AG04449 (cell line): ENCODE results near the gene WHAMM.
"Not testable (repeated sequence)": the region's sequence is repeated elsewhere in the genome, so short reads cannot be mapped to it uniquely, and the experiment has no call there.

Experiments used
- CTCF ChIA-PET: fragments of 350-600 bp; formaldehyde crosslinking; extraction: SDS; loops from one replicate; lab custom pipeline; 2021; ENCODE audit warnings: antibody characterized with exemption; lab: Yijun Ruan, JAX
- POLR2A ChIA-PET: fragments of 400-600, 350-600 bp; formaldehyde crosslinking; extraction: SDS; loops from one replicate; lab custom pipeline; 2020; ENCODE audit warnings: antibody characterized with exemption, inconsistent platforms; lab: Yijun Ruan, JAX
- DNase-seq: peaks from one replicate; pipeline ENCODE4 v3.0.0-alpha.2; 2010; ENCODE audit warnings: low read depth, low spot score
- H3K4me3 ChIP-seq: 2 replicates; pipeline ENCODE4 v1.5.1; 2011; ENCODE audit warnings: low read depth, mild to moderate bottlenecking, control low read depth, low read length
- CTCF ChIP-seq: IDR thresholded peaks from one replicate; pipeline ENCODE4 v1.5.1; 2011; ENCODE audit warnings: mild to moderate bottlenecking, moderate library complexity, low read length, control low read depth, inconsistent platforms; ENCODE audit not compliant: insufficient read depth; ENCODE audit errors: missing control alignments

Gene WHAMM

GRCh38 chr15:82820128-82820527 lies 10.7 kb downstream of the WHAMM start:
- TF ChIP-seq CTCF = no peak
- no peak overlapping the region for H3K4me3 ChIP-seq
- DNase-seq = no peak
- ChIA-PET POLR2A (no interaction called here), CTCF (no interaction called here)

DNA sequence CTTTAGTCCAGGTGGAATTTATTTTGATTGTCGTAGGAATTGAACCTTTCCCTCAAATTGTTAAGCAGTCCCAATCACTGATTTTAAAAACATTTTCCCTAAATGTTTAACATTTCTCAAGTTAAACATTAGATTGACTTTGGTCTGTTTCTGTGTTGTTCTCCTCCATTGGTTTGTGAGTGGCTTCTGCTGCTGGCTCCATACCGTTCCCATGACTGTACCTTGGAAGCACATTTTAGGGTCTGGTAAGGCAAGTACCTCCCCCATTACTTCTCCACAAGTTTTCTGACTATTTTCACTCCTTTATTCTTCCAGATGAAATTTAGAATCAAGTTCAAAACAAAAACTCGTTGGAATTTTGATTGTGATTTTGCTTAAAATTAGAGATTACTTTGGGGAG lies 12.0 kb downstream of the WHAMM start:
- POLR2A ChIA-PET, DNase-seq, CTCF ChIA-PET, H3K4me3 ChIP-seq: not testable (repeated sequence)

DNA sequence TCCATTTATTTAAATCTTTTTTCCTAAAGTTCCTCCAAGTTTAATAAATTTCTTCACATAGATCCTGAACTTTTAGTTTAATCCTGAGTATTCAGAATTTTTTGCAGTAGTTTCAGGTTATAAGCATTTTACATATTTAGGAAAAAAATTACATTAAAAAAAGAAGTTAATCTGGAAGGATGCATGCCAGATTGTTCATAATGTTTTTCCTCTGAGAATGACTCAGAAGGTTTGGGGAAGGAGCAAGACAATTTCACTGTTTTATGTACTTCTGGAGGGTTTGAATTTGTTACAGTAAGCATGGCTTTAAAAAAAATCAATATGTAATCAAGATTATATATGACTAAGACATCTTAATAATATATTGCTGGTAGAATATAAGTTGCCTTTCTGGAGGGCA lies 12.4 kb downstream of the WHAMM start:
- DNase-seq, CTCF ChIA-PET, H3K4me3 ChIP-seq, POLR2A ChIA-PET: not testable (repeated sequence)

GRCh38 chr15:82823049-82823448 lies 13.6 kb downstream of the WHAMM start:
- ChIA-PET CTCF (no interaction called here), POLR2A (no interaction called here)
- no peak overlapping the region for H3K4me3 ChIP-seq
- TF ChIP-seq CTCF = no peak
- DNase-seq = no peak

DNA sequence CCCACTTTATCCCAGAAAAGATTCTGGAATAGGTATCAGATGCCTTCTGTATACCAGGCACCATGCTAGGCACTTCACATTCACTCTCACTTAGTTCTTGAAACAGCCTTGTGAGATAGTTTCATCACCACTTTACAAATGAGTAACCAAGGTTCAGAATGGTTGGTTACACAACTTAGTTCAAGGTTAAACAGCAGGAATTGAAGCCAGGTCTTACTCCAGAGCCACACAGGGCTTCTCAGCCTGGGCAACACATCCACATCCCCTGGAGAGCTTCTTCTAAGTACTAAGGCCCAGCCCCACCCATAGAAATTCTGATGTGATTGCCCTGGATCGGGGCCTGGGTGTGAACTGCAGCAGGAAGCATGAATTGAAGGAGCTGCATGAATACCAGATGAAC lies 18.6 kb downstream of the WHAMM start:
- ChIA-PET CTCF (no interaction called here), POLR2A (no interaction called here)
- no peak for DNase-seq
- no peak for TF ChIP-seq CTCF
- no peak overlapping the region for H3K4me3 ChIP-seq

DNA sequence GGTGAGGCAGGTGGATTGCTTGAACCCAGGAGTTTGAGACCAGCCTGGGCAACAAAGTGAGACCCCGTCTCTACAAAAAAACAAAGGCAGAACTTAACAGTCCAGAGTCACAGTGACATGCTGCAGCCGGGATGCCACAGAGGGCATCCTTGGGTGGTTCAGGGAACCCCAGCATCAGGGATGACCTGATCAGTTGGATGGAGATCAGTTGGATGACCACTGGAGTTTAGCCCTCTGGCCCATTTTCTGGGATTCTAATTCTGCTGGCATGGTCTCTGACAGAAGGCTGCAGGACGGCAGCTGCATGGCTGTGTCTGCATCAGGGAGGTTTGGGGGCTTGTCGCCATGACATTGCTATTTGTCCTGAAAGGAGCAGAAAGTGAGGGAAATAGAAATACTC lies 19.8 kb downstream of the WHAMM start:
- ChIA-PET CTCF (no interaction called here), POLR2A (no interaction called here)
- H3K4me3 ChIP-seq = no peak overlapping the region
- TF ChIP-seq CTCF = no peak
- DNase-seq = no peak

DNA sequence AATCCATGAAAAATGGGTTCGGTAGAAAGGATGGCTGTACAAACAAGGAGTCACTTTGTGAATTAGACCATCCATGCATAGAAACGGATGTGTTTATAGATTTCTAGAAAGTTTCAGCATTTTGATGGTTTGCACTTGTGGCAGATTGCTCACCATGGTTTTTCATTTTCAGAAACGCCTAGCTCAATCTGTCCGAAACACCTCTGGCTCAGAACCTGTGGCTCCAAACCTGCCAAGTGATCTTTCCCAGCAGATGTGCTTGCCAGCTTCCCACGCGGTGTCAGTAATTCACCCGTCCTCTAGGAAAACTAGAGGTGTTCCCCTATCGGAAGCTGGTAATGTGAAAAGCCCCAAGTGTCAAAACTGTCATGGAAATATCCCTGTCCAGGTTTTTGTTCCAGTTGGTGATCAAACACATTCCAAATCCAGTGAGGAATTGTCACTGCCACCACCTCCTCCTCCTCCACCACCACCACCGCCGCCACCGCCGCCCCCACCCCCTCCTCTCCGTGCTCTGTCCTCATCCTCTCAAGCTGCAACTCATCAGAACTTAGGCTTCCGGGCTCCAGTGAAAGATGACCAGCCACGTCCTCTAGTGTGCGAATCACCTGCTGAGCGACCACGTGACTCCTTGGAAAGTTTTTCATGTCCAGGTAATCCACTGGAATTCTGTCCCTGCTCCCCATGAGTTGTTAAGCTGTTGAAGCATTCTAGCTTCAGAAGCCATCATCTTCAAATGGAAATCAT lies 21.2 kb downstream of the WHAMM start:
- H3K4me3 ChIP-seq = no peak overlapping the region
- CTCF ChIA-PET = no interaction called here
- DNase-seq = no peak
- POLR2A ChIA-PET = no interaction called here
- no peak for TF ChIP-seq CTCF
